ENCODE measurements around the gene ZNF487.

ZNF487 gene

GRCh38 chr10:43403911-43404703, 32.8 kb upstream of the ZNF487 start:
- H3K9me3 ChIP-seq, result no peaks in the 10 kb centered on the region
- H3K36me3 ChIP-seq, result peaks cover 32% of the 10 kb centered on the region
- H4K20me1 ChIP-seq, result peaks cover 96% of the 10 kb centered on the region
- peak overlapping the region; percentile 61 for H3K9ac ChIP-seq
- peaks cover 74% of the 10 kb centered on the region for H3K4me1 ChIP-seq
- peak overlapping the region; percentile 0; the same call in 1 of the 2 replicates for H3K27ac ChIP-seq
- H3K4me2 ChIP-seq, result peak overlapping the region; percentile 94
- no peaks in the 10 kb centered on the region for H3K27me3 ChIP-seq
- H3K4me3 ChIP-seq, result 0 out of 2 replicates have a peak overlapping the region, but pooled peaks have one; percentile 42
- TF ChIP-seq Cebpa-rat (IDR thresholded peaks at IDR 0.05), result no peak

GRCh38 chr10:43404704-43405084, 32.2 kb upstream of the ZNF487 start:
- no peak for TF ChIP-seq Cebpa-rat (IDR thresholded peaks at IDR 0.05)
- Histone ChIP-seq H3K36me3 (peaks cover 27% of the 10 kb centered on the region), H4K20me1 (peaks cover 90% of the 10 kb centered on the region), H3K27me3 (no peaks in the 10 kb centered on the region), H3K4me3 (peak overlapping the region; percentile 42; the same call in 1 of the 2 replicates), H3K4me2 (peak overlapping the region; percentile 94), H3K4me1 (peaks cover 71% of the 10 kb centered on the region), H3K9ac (peak overlapping the region; percentile 61), H3K27ac (peak overlapping the region; percentile 0; the same call in 1 of the 2 replicates), H3K9me3 (no peaks in the 10 kb centered on the region)

GRCh38 chr10:43407148-43407575, 29.7 kb upstream of the ZNF487 start:
- Histone ChIP-seq H3K4me1 (peaks cover 60% of the 10 kb centered on the region), H3K27ac (peak overlapping the region; percentile 99), H3K9me3 (no peaks in the 10 kb centered on the region), H3K4me2 (peak overlapping the region; percentile 94), H3K27me3 (no peaks in the 10 kb centered on the region), H4K20me1 (peaks cover 65% of the 10 kb centered on the region), H3K4me3 (peak overlapping the region; percentile 88), H3K9ac (peak overlapping the region; percentile 99), H3K36me3 (peaks cover 17% of the 10 kb centered on the region)
- no peak for TF ChIP-seq Cebpa-rat (IDR thresholded peaks at IDR 0.05)

- Histone ChIP-seq H3K4me2 (peak overlapping the region; percentile 94), H3K36me3 (peaks cover 15% of the 10 kb centered on the region), H3K4me1 (peaks cover 54% of the 10 kb centered on the region), H3K4me3 (peak overlapping the region; percentile 88), H3K27me3 (no peaks in the 10 kb centered on the region), H3K27ac (peak overlapping the region; percentile 99), H4K20me1 (peaks cover 60% of the 10 kb centered on the region), H3K9ac (peak overlapping the region; percentile 99), H3K9me3 (no peaks in the 10 kb centered on the region)
- peak; percentile 99 for TF ChIP-seq Cebpa-rat (IDR thresholded peaks at IDR 0.05)
Observed at GRCh38 chr10:43407576-43408330, 29.2 kb upstream of the ZNF487 start.

- Histone ChIP-seq H3K4me1 (peaks cover 49% of the 10 kb centered on the region), H3K27me3 (no peaks in the 10 kb centered on the region), H3K9me3 (no peaks in the 10 kb centered on the region), H4K20me1 (peaks cover 54% of the 10 kb centered on the region), H3K9ac (peak overlapping the region; percentile 99), H3K27ac (peak overlapping the region; percentile 99), H3K4me3 (peak overlapping the region; percentile 88), H3K36me3 (peaks cover 9% of the 10 kb centered on the region), H3K4me2 (peak overlapping the region; percentile 94)
- no peak for TF ChIP-seq Cebpa-rat (IDR thresholded peaks at IDR 0.05)
Observed at GRCh38 chr10:43408331-43408709, 28.6 kb upstream of the ZNF487 start.

GRCh38 chr10:43408710-43409384, 28.1 kb upstream of the ZNF487 start, which contains the start of gene HNRNPF:
Gene HNRNPF, minus strand, starts transcription at chr10:43409186. Its CDS starts 21,302 bp downstream, at chr10:43387884.
- Histone ChIP-seq H3K4me3 (peak within 1 kb of the TSS; percentile 88), H3K27me3 (no peaks in the 10 kb centered on the region), H3K9ac (peak within 1 kb of the TSS; percentile 99), H4K20me1 (peaks cover 49% of the 10 kb centered on the region), H3K27ac (peak within 1 kb of the TSS; percentile 99), H3K4me1 (peaks cover 43% of the 10 kb centered on the region), H3K4me2 (peak within 1 kb of the TSS; percentile 94), H3K36me3 (peaks cover 4% of the 10 kb centered on the region), H3K9me3 (no peaks in the 10 kb centered on the region)
- TF ChIP-seq Cebpa-rat (IDR thresholded peaks at IDR 0.05), result no peak

GRCh38 chr10:43409385-43410109, 27.4 kb upstream of the ZNF487 start:
- Histone ChIP-seq H3K4me2 (peak overlapping the region; percentile 90), H3K27ac (peak overlapping the region; percentile 99), H3K9me3 (no peaks in the 10 kb centered on the region), H3K4me3 (peak overlapping the region; percentile 88), H3K27me3 (no peaks in the 10 kb centered on the region), H3K4me1 (peaks cover 36% of the 10 kb centered on the region), H3K36me3 (no peaks in the 10 kb centered on the region), H4K20me1 (peaks cover 42% of the 10 kb centered on the region), H3K9ac (peak overlapping the region; percentile 99)
- TF ChIP-seq Cebpa-rat (IDR thresholded peaks at IDR 0.05), result no peak

GRCh38 chr10:43410345-43410744, 26.6 kb upstream of the ZNF487 start:
- Histone ChIP-seq H3K36me3 (no peaks in the 10 kb centered on the region), H3K4me2 (peak overlapping the region; percentile 90), H3K27ac (peak overlapping the region; percentile 99), H3K4me3 (peak overlapping the region; percentile 88), H4K20me1 (peaks cover 34% of the 10 kb centered on the region), H3K4me1 (peaks cover 28% of the 10 kb centered on the region), H3K9ac (peak overlapping the region; percentile 99; the same call in 1 of the 2 replicates), H3K27me3 (no peaks in the 10 kb centered on the region), H3K9me3 (no peaks in the 10 kb centered on the region)
- TF ChIP-seq Cebpa-rat (IDR thresholded peaks at IDR 0.05), result no peak

GRCh38 chr10:43411536-43411935, 25.4 kb upstream of the ZNF487 start:
- Histone ChIP-seq H4K20me1 (peaks cover 22% of the 10 kb centered on the region), H3K4me3 (no peak overlapping the region), H3K27me3 (no peaks in the 10 kb centered on the region), H3K9me3 (no peaks in the 10 kb centered on the region), H3K9ac (no peak overlapping the region), H3K4me2 (no peak overlapping the region), H3K4me1 (peaks cover 22% of the 10 kb centered on the region), H3K36me3 (no peaks in the 10 kb centered on the region), H3K27ac (no peak overlapping the region)
- TF ChIP-seq Cebpa-rat (IDR thresholded peaks at IDR 0.05), result no peak
